ENCODE data around the gene GNB1. TPM values are rescaled to one million over a fixed set of nuclear protein-coding genes. Genes with fewer than 3 reads are reported as not detected.
"Not testable (repeated sequence)": the region's sequence is repeated elsewhere in the genome, so short reads cannot be mapped to it uniquely, and the experiment has no call there.

GNB1 gene
- total RNA-seq, 1 experiment from 2014 or later = 400 TPM

- no peaks in the 10 kb centered on the region; the same call in none of the 2 replicates for H3K27me3 Mint-ChIP-seq (ENCODE audit: low read depth)
- Histone ChIP-seq H2BK12ac (ENCODE audit: insufficient read length, low read depth, low read length) (no peak overlapping the region), H4K5ac (ENCODE audit: insufficient read length, low read depth, low read length) (no peak overlapping the region), H3K9ac (ENCODE audit: extremely low read depth, insufficient read length, low read length) (no peak overlapping the region), H3K27ac (ENCODE audit: insufficient read length, low read depth, low read length) (no peak overlapping the region), H3K4me2 (ENCODE audit: insufficient read depth, insufficient read length, low read length) (no peak overlapping the region), H2BK20ac (ENCODE audit: low read depth, low read length, poor library complexity, severe bottlenecking) (no peak overlapping the region), H3T11ph (ENCODE audit: low read length) (no peak overlapping the region), H2AFZ (ENCODE audit: low read length) (no peak overlapping the region), H2AK5ac (ENCODE audit: insufficient read length, low read length) (no peak overlapping the region), H3K14ac (ENCODE audit: insufficient read depth, low read length) (no peak overlapping the region), H3K4me1 (ENCODE audit: insufficient read depth, low read length) (no peaks in the 10 kb centered on the region), H3K79me2 (ENCODE audit: insufficient read depth, low read length) (no peaks in the 10 kb centered on the region), H3K23ac (ENCODE audit: insufficient read length, low read depth, low read length) (no peak overlapping the region), H3K56ac (ENCODE audit: insufficient read length, low read depth, low read length) (no peak overlapping the region), H2BK15ac (ENCODE audit: low read depth, low read length) (no peak overlapping the region), H3K18ac (ENCODE audit: insufficient read length, low read depth, low read length) (no peak overlapping the region), H3K23me2 (ENCODE audit: insufficient read length, low read depth, low read length, poor library complexity, severe bottlenecking) (no peaks in the 10 kb centered on the region), H3K79me1 (ENCODE audit: insufficient read depth, low read depth, low read length, poor library complexity, severe bottlenecking) (no peaks in the 10 kb centered on the region), H4K20me1 (ENCODE audit: control insufficient read depth, insufficient read depth, insufficient read length) (no peaks in the 10 kb centered on the region), H4K91ac (ENCODE audit: insufficient read length, low read depth, low read length) (no peak overlapping the region), H3K27me3 (ENCODE audit: insufficient read depth, low read length) (no peaks in the 10 kb centered on the region), H2BK120ac (ENCODE audit: low read depth, low read length, poor library complexity, severe bottlenecking) (no peak overlapping the region), H3K4ac (ENCODE audit: low read depth, low read length) (no peak overlapping the region), H3K9me3 (ENCODE audit: control insufficient read depth, low read depth, low read length) (no peaks in the 10 kb centered on the region), H2BK5ac (ENCODE audit: insufficient read length, low read length) (no peak overlapping the region), H4K8ac (replicated peaks; ENCODE audit: insufficient read length, low read depth, low read length) (no peak overlapping the region)
- no peak for DNase-seq
- no peak overlapping the region for H3K4me3 Mint-ChIP-seq
- no peaks in the 10 kb centered on the region; a peak in 1 of 7 replicates for H3K36me3 Mint-ChIP-seq (ENCODE audit: insufficient read depth in 1 of 3, low read depth in 3 of 3)
- peaks cover 0 to 2% of the 10 kb centered on the region in 2 experiments; a peak in 1 of 4 replicates for H3K4me1 Mint-ChIP-seq
- TF ChIP-seq, protein P1, sequence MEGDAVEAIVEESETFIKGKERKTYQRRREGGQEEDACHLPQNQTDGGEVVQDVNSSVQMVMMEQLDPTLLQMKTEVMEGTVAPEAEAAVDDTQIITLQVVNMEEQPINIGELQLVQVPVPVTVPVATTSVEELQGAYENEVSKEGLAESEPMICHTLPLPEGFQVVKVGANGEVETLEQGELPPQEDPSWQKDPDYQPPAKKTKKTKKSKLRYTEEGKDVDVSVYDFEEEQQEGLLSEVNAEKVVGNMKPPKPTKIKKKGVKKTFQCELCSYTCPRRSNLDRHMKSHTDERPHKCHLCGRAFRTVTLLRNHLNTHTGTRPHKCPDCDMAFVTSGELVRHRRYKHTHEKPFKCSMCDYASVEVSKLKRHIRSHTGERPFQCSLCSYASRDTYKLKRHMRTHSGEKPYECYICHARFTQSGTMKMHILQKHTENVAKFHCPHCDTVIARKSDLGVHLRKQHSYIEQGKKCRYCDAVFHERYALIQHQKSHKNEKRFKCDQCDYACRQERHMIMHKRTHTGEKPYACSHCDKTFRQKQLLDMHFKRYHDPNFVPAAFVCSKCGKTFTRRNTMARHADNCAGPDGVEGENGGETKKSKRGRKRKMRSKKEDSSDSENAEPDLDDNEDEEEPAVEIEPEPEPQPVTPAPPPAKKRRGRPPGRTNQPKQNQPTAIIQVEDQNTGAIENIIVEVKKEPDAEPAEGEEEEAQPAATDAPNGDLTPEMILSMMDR (conservative IDR thresholded peaks at IDR 0.05) = no peak
- no peak overlapping the region for H3K27ac Mint-ChIP-seq
- no CpG with 5 or more reads among the region's 15 CpGs for WGBS (ENCODE audit: extremely low coverage, insufficient read length, low lambda C conversion rate)
- peaks cover 7 to 15% of the 10 kb centered on the region in 2 experiments for H3K9me3 Mint-ChIP-seq
Observed at GRCh38 chr1:1937061-1937460, 46.2 kb upstream of the GNB1 start.

GRCh38 chr1:1934848-1935247, 44.0 kb upstream of the GNB1 start:
- not testable (repeated sequence) for H2BK12ac ChIP-seq (ENCODE audit: insufficient read length, low read depth, low read length); H2BK20ac ChIP-seq (ENCODE audit: low read depth, low read length, poor library complexity, severe bottlenecking); H3K9me3 ChIP-seq (ENCODE audit: control insufficient read depth, low read depth, low read length); H3K27me3 Mint-ChIP-seq (ENCODE audit: low read depth); H2AK5ac ChIP-seq (ENCODE audit: insufficient read length, low read length); H4K8ac ChIP-seq (replicated peaks; ENCODE audit: insufficient read length, low read depth, low read length); H3K4me1 Mint-ChIP-seq; H3K18ac ChIP-seq (ENCODE audit: insufficient read length, low read depth, low read length); H4K5ac ChIP-seq (ENCODE audit: insufficient read length, low read depth, low read length); H4K20me1 ChIP-seq (ENCODE audit: control insufficient read depth, insufficient read depth, insufficient read length); DNase-seq; H3K4me3 Mint-ChIP-seq; H4K91ac ChIP-seq (ENCODE audit: insufficient read length, low read depth, low read length); H3K4ac ChIP-seq (ENCODE audit: low read depth, low read length); H3K14ac ChIP-seq (ENCODE audit: insufficient read depth, low read length); H3K23ac ChIP-seq (ENCODE audit: insufficient read length, low read depth, low read length); H3K27ac ChIP-seq (ENCODE audit: insufficient read length, low read depth, low read length); H2BK5ac ChIP-seq (ENCODE audit: insufficient read length, low read length); H3K36me3 Mint-ChIP-seq (ENCODE audit: insufficient read depth in 1 of 3, low read depth in 3 of 3); H2BK120ac ChIP-seq (ENCODE audit: low read depth, low read length, poor library complexity, severe bottlenecking); H3K4me1 ChIP-seq (ENCODE audit: insufficient read depth, low read length); H3K56ac ChIP-seq (ENCODE audit: insufficient read length, low read depth, low read length); H3K79me2 ChIP-seq (ENCODE audit: insufficient read depth, low read length); H2BK15ac ChIP-seq (ENCODE audit: low read depth, low read length); H3K27ac Mint-ChIP-seq; H3K79me1 ChIP-seq (ENCODE audit: insufficient read depth, low read depth, low read length, poor library complexity, severe bottlenecking); H3T11ph ChIP-seq (ENCODE audit: low read length); H3K4me2 ChIP-seq (ENCODE audit: insufficient read depth, insufficient read length, low read length); H3K9ac ChIP-seq (ENCODE audit: extremely low read depth, insufficient read length, low read length); H3K27me3 ChIP-seq (ENCODE audit: insufficient read depth, low read length); H2AFZ ChIP-seq (ENCODE audit: low read length); H3K23me2 ChIP-seq (ENCODE audit: insufficient read length, low read depth, low read length, poor library complexity, severe bottlenecking)
- WGBS (ENCODE audit: extremely low coverage, insufficient read length, low lambda C conversion rate) = 100% methylated on average over 2 of the region's 21 CpGs
- H3K9me3 Mint-ChIP-seq = peaks cover 7 to 15% of the 10 kb centered on the region in 2 experiments

Measured in H9 (cell line).